ENCODE results near the gene CHST11.

DNA sequence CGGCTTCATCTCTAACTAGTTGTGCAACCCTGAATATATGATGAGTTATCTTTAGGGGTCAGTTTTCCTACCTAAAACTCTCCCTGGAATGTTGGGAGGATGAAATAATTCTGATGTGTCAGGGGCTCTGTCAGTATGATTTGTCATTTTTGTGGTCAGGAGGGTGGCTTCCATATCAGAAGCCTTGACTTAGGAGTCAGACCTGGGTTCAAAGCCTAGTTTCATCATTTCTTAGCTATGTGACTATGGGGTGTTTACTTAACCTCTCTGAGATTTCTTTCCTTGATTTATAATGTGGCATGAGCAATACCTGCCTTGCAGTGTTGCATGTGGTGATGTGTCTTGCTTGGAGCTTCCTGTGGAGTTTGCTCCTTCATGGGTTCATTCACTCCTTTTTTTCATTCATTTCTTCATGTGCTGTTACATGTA, 146.8 kb downstream of the CHST11 start:
- TF ChIP-seq, protein P1, sequence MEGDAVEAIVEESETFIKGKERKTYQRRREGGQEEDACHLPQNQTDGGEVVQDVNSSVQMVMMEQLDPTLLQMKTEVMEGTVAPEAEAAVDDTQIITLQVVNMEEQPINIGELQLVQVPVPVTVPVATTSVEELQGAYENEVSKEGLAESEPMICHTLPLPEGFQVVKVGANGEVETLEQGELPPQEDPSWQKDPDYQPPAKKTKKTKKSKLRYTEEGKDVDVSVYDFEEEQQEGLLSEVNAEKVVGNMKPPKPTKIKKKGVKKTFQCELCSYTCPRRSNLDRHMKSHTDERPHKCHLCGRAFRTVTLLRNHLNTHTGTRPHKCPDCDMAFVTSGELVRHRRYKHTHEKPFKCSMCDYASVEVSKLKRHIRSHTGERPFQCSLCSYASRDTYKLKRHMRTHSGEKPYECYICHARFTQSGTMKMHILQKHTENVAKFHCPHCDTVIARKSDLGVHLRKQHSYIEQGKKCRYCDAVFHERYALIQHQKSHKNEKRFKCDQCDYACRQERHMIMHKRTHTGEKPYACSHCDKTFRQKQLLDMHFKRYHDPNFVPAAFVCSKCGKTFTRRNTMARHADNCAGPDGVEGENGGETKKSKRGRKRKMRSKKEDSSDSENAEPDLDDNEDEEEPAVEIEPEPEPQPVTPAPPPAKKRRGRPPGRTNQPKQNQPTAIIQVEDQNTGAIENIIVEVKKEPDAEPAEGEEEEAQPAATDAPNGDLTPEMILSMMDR (IDR thresholded peaks at IDR 0.05) = no peak
- TF ChIP-seq POLR2A (IDR thresholded peaks at IDR 0.05) = no peak
